GM19372 (cell line): ENCODE measurements around the gene ECHDC1.

Source experiments
- ATAC-seq: cut with Tn5 transposase; IDR thresholded peaks from one replicate; pipeline ENCODE4 v1.9.1; 2021; ENCODE audit warnings: mild to moderate bottlenecking, low read depth, moderate library complexity; ENCODE audit not compliant: unreplicated experiment

The ECHDC1 gene

DNA sequence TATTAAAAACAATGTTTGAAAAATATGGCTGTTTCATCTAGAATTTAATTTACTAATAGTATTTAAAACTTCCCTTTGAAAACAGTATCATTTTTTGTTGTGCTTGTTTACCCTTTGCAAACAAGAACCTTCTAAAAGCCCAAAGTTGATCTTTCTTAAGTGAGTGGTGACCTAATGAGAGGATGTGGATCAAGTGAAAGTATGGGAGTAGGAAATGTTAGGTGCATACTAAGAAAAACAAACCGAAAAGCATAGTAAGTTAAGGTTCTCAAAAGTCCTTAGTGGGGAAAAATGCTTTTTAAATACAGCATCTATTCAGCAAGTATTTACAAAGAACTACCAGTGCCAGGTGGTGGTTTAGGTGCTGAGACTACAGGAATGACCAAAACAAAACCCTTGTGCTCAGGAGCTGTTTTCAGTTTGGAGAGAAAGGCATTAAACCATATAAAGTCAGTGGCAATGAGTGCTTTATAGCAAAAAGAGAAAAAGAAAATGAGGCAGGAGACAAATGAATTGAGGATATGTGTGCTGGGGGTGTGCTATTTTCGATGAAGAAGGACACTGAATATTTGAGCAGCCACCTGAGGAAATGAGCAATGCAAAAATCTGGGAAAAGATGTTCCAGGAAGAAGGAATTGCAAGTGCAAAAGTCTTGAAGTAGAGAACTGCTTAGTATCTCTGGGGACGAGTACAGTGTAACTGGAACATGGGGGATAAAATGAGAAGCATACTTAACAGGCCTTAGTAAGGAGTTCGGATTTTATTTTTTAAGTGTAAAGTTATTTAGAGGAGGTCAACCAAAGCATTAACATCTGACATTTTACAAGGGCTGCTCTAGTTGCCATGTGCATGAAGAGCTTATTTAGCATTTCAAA, 52.8 kb downstream of the ECHDC1 start:
- ATAC-seq, result no peak

DNA sequence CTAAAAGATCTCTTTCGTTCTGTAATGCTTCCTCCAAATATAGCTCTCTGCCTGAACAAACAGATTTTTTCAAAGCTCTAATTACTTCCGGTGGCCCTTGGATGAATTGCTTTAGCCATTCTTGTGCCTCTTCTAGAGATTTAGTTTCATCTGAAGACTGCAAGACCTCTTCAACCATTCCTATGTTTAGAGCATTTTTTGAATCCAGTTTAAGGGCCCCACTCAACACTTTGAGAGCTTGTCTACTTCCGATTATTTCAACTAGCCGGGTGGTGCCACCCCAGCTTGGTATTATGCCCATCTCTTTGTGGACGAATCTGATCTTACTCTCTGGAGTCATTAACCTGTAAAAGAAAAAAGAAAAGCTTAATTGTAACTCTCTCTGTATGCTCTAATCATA, 53.5 kb downstream of the ECHDC1 start:
- ATAC-seq, result no peak

DNA sequence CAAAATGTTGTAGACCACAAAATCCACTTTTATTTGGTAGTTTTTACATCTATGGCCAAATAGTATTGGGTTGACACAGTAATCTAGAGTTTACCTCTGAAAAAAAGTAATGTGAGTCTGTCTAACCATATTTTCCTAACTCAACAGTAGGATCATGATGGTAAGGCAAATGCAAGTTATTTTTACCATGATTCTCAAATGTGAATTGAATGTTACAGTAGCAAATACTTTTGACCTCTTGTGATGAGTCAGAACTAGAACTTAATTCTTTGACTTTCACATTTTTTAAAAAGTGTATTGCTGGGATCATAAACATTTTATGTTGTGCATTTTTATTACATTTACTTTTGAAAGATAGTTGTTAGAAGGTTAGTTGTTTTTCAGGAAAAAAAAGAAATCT, 54.7 kb downstream of the ECHDC1 start:
- no peak for ATAC-seq

DNA sequence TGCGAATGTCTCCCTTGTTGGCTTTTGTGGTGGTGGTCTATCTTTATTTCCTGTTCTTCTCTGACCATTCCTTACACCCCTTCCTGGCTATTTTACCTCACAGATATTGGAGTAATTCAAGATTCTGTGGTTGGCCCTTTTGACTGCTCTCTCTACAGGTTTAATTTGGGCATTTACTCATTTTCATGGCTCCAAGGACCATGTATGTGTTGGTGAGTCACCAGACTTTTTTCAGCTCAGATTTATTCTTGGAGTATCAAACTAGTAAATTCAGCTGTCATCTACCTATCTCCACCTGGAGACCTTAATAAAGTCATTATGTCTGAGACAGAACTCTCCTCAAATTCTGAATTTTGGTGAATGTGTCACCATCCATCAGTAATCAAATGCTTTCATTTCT, 61.2 kb downstream of the ECHDC1 start:
- ATAC-seq, result no peak

DNA sequence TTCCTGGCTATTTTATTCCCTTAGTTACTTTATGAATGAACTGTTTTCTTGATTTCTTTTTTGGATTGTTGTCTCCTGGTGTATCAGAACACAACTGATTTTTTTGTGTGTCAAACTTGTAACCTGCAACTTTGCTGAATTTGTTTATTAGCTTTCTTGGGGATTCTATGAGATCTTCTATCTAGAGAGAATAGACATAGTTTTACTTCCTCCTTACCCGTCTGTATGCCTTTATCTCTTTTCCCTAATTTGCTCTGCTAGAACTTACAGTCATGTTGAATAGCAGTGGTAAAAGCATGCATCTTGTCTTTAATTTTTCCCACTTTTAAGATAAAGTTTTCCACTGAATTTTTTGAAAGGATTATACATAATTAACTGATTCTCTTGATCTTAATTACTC, 63.6 kb downstream of the ECHDC1 start:
- no peak for ATAC-seq

DNA sequence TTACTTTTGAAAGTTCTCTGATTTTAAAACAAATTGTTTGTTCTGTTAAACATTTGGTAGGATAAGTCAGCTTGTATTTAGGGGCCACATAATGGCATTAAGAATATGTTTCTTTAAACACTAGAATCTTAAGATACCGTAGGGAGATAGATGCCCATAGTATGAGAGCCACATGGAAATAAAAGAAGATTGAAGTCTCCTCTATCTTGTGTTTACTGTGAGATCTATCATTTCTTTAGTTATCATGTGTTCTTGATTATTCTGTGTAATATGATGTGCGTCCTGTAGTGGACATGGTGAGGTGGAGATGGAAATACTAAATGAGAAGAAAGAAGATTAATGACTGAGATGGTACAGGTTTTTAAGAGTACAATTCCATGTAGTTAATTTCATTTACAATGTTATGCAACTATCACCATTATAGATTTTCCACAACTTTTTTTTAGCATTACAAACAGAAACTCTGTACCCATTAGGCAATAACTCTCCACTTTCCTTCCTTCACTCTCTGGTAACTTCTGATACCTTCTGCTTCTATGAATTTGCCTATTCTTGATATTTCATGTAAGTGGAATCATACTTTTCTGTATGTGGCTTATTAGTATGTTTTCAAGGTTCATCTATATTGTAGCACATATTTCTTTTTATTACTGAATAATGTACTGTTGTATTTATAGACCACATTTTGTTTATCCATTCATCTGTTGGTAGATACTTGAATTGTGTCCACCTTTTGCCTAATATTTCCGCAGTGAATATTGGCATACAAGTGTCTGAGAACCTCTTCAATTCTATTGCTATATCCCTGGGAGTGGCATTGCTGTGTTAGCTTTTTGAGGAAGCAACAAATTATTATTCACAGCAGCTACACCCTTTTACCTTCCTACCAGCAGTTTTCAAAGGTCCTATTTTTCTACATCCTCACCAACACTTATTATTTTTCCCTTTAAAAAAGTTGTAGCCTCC, 65.2 kb downstream of the ECHDC1 start:
- no peak for ATAC-seq

DNA sequence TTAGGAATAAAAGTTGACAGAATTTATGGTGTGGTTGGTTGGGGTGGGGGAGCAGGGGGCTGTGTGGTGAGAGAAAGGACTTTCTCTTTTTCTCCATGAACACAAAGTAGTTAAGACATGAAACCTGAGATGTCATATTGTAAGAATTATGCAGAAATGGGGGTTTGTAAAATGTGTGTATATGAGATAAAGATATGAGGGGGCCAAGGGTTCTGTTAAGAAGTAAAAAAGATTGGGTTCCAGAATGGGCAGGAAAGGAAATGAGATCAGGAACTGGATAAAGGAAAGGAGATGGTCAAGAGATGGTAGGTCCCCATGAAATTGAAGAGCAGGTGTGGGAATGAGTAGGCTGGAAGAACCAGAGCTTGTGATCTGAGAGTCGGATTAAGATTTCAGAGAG, 67.1 kb downstream of the ECHDC1 start:
- ATAC-seq, result no peak

DNA sequence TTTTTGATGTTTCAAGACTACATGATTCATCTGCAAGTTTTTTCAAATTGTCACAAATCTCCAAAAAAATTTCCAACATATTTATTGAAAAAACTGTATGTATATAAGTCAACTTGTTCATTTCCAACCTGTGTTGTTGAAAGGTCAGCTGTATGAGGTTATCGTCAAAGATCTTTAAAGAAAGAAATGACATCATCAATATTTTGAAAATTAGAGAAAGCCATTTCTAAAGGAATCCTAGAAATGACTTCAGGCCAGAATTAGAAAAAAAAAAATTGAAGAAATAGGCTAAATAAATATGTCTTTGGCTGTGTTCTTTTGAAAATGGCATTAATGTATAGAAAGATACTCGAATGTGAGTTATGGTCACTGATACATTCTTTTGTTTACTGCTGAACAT, 69.9 kb downstream of the ECHDC1 start:
- ATAC-seq, result no peak

DNA sequence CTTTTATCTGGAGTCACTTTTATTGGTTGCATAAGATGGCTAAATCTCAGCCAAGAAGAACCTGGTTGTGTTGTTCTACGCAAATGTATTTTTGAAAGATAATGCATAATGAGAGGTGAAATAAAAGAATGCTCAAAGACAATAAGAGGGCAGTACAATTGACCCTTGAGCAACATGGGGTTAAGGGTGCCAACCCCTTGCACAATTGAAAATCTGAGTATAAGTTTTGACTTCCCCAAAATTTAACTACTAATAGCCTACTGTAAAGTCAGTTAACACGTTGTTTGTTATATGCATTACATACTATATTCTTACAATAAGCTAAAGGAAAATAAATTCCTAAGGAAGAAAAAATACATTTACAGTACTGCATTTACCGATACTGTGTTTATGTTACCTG, 70.8 kb downstream of the ECHDC1 start:
- ATAC-seq, result no peak

DNA sequence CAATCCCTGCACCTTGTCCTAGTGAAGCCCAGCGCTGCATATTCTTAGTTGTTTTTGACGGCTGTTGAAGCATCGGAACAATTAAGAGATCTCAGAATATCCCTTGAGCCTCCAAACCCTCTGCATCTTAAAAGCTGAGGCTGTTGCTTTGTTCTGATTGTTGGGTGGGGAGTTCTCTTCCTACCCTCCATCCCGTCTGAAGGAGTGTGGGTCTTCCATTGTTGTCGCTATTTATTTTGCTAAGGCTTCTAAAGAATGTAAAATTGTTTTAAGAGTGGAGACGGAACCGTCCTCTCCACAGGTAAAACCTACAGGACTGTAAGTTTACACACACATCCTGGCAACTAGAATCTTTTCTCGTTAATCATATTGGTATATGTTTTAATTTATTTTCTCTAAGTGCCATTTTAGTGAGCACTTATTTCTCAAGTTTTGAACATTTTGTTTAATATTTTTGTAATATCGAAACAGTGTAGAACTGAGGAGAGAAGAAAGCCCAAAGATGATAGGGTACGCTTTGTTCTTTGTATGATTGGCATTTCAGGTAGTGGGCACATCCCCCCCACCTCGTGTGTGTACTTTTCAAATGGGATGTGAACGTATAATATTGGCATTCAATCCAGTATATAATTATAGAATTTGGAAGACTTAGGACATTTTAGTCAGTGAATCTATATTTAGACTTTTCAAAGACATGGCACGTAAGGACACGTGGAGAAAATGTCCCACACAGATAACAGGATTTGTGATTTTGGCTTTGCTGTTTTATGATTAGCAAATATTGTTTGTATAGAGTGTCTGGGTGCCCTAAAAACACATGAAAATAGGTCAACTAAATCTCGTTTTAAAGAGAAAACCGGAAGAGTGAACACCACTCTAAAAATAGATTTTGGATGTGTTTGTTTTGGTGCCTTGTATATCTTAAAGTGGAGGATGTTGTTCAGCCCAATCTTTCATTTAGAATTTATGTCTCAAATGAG, 75.5 kb downstream of the ECHDC1 start:
- no peak for ATAC-seq

DNA sequence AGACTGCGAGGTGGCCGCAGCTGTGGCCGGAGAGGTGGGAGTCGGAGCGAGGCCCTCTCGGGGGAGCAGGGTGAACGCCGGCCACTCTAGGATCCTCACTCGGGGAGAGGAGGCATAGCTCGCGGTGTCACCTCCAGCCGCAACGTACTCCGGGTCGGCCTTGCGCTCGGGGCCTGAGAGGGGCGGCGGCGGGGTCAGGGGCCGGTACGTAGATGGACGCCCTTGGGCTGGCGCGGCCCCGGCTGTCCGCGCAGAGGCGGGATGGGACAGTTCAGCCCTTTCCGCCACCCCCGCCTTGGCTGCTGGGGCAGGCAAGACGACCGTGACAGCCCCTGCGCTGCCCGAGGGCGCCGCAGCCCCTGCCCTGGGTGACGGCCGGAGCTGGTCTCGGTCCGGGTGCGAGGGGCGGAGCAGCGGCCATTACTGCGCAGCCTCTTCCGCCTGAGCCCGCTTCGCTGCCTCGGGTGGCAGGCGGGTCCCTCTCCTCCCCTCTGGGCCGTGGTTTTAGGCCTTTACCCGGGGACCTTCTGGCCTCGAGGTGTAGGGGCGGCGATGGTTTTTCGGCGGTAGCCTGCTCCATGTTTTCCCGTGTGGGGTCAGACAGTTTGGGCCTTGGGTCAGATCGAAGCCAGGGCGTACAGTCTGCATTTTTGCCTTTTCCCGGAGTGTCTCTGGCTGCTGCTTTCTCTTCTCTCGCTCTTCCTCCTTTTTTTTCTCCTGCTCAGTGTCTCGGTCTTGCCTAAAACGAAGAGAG, 76.3 kb downstream of the ECHDC1 start:
- peak; percentile 66 for ATAC-seq

DNA sequence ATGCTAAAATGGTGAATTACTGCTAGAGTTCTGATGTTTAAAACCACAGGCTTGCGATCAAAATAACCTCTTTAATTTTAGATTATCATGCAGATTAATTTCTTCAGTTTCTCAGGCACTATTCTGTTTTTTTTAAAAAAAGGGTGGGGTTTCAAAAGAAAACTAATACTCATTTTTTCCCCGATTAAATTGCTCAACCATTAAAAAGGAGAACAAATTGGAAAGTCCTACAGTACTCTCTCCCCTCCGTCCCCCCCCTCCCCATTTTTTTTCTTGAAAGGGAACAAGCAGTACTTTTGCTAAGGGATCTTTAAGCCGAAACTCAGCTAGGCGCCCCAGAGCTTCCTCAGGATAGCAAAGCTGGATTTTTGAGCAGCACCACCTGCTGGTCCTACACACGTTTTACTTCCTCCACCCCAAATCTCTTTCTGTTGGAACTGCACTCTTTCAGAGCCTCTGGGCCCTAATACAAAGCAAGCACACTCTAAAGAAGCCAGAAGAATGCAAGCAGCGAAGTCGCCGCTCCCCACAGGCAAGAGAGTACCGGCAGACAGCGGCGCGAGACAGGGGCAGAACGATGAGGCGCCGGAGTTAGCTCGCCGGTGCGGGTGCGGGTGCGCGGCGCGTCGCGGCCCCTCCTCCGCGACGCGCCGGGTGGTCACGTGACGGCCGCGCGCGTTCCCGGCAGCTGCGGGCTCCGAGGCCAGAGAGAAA, 77.1 kb downstream of the ECHDC1 start, which contains the start of gene RNF146:
Gene RNF146, plus strand, starts transcription at position 687 of the 714 bp plus-strand sequence. CDS start 13,475 bp downstream, outside the sequence.
- ATAC-seq, result peak; percentile 77

DNA sequence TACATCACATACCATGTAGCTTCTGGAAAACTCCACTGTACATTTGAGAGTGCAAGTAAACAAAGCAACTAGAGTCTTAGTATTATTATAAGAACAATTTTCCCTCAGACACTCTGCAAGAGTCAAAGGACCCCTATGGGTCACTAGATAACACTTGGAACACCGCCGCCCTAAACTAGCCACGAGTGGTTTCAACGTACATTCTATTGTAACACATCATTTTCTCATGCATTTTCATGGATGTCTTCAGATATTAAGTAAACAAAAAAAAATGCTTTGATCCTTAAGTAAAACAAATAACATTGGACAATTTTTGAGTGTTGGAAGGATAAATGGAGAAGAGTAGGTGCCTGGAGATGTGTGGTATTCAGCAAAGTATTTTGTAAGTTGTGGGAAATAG, 79.9 kb downstream of the ECHDC1 start:
- ATAC-seq, result no peak

DNA sequence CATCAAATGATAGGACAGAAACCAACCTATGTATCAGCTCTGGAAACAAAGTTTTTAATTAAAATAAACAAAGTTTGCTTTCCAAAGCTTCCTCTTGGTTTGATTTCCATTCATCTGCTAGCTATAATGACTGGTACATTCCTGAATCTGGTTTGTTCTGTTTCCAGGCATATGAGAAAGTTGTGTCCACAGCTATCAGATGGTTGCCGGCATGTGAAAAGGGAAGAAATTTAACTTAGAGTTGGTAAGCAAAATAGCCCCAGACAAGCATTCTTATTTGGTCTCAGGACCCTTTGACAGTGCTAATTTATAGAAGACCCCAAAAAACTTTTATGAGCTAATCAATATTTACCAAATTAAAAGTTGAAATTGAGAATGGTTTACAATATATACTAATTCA, 80.5 kb downstream of the ECHDC1 start:
- ATAC-seq, result no peak

DNA sequence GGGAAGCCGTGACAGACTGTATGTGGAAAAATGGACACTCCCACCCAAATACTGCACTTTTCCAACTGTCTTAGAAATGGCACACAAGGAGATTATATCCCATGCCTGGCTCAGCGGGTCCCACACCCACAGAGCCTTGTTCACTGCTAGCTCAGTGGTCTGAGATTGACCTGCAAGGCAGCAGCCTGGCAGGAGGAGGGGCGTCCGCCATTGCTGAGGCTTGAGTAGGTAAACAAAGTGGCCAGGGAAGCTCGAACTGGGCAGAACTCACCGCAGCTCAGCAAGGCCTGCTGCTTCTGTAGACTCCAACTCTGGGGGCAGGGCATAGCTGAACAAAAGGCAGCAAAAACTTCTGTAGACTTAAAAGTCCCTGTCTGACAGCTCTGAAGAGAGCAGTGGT, 88.1 kb downstream of the ECHDC1 start:
- no peak for ATAC-seq

DNA sequence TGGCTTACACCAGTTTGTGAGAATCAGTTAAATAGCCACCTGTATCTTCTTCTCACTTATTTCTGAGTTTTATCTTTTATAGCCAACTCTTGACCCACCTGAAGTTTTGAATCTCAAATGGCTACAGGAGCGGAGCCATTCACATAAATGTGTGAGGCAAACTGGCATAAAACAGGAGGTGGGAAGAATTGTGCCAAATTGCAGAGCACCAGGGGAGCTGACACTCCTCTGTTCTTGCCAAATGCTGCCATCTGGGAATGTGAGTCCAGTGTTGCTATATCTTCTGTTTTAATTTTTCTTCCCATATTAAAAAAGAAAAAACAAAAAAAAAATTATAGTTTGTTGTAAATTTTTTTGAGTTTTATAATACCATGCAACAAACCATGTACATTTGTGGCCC, 93.8 kb downstream of the ECHDC1 start:
- no peak for ATAC-seq

DNA sequence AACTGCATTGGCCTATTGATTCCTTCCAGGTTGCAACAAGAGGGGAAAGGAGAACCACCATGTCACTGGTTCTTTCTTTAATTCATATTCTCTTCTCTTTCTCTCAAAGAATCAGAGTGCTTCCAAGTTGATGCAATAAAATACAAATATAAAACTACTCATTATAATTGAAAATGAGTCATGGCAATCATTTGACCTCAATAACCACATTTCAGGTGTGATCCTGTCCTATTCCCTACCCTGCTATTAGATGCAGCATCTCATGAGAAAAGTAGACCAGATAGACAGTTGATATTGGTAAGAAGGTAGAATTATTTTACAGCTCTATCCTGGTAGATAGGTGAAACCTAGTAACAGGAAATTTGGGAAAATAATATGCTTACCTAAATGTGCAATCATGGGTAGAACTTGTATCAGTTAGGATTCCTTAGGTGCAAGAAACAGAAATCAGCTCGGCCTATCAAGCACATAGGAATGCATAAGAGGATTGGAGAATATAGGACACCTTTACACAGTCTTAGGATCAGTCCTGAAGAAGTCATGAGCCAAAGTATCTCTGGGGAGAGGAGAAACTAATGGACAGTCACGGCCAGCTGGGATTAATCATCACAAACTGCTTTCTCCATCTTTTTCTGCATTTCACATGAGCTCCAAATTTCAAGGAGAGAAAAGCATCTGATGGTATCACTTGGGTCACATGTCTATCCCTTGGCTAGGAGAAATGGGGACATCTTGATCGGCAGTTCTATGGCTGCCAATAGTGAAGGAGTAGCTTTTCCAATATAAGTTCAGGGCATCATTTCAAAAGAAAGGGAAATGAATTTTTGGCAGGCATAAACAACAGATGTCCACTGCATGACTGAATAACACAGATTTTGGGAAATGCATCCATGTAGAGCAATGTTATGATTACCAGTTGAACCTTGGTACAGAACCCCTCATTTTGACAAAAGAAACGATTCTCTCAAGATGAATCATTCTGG, 96.0 kb downstream of the ECHDC1 start:
- ATAC-seq, result no peak

DNA sequence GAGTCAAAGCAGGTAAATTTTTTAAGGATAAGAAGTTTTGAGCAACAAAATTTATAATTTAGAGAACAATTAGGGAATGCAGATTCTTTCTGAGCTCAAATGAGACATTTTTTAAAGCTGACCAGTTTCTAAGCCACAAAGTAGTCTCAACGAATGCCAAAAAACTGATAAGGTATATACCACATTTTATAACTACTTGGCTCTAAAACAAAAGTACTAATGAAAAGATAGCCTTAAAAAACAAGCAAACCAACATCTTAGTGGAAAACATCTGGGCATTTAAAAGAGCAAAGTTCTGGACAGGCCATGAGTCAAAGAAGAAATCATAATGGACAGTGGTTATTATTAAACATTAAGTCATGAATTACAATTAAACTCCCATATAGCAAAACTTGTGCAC, 99.9 kb downstream of the ECHDC1 start:
- ATAC-seq, result no peak
